BLaER1 (cell line): ENCODE results near the gene IL10RB.

ENCODE experiments used
- H3K27ac ChIP-seq: shearing (Covaris generic); formaldehyde crosslinking; 2 replicates; pipeline ENCODE4 v1.8.1; 2022
- H3K27me3 ChIP-seq: shearing (Covaris generic); formaldehyde crosslinking; 2 replicates; pipeline ENCODE4 v1.8.1; 2022
- H3K36me3 ChIP-seq: shearing (Covaris generic); formaldehyde crosslinking; 2 replicates; pipeline ENCODE4 v1.8.1; 2022
- H3K4me1 ChIP-seq: shearing (Covaris generic); formaldehyde crosslinking; 2 replicates; pipeline ENCODE4 v1.8.1; 2022
- H3K4me2 ChIP-seq: shearing (Covaris generic); formaldehyde crosslinking; 2 replicates; pipeline ENCODE4 v1.8.1; 2022
- H3K4me3 ChIP-seq: shearing (Covaris generic); formaldehyde crosslinking; 2 replicates; pipeline ENCODE4 v1.8.1; 2022
- H3K9ac ChIP-seq: shearing (Covaris generic); formaldehyde crosslinking; 2 replicates; pipeline ENCODE4 v1.8.1; 2022
- H3K9me3 ChIP-seq: shearing (Covaris generic); formaldehyde crosslinking; 2 replicates; pipeline ENCODE4 v1.8.1; 2022
- H4K20me1 ChIP-seq: shearing (Covaris generic); formaldehyde crosslinking; 2 replicates; pipeline ENCODE4 v1.8.1; 2022
- Cebpa-rat ChIP-seq: shearing (Covaris generic); IDR thresholded peaks from 2 replicates; pipeline ENCODE4 v1.8.1; 2022

The IL10RB gene

DNA sequence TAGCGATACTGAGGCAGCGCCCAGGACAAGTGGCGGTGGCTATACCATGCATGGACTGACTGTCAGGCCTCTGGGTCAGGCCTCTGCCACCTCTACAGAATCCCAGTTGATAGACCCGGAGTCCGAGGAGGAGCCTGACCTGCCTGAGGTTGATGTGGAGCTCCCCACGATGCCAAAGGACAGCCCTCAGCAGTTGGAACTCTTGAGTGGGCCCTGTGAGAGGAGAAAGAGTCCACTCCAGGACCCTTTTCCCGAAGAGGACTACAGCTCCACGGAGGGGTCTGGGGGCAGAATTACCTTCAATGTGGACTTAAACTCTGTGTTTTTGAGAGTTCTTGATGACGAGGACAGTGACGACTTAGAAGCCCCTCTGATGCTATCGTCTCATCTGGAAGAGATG, 3.2 kb upstream of the IL10RB start:
- TF ChIP-seq Cebpa-rat, result no peak
- H3K9ac ChIP-seq, result no peak overlapping the region
- peaks cover 3% of the 10 kb centered on the region; the same call in 1 of the 2 replicates for H3K9me3 ChIP-seq

DNA sequence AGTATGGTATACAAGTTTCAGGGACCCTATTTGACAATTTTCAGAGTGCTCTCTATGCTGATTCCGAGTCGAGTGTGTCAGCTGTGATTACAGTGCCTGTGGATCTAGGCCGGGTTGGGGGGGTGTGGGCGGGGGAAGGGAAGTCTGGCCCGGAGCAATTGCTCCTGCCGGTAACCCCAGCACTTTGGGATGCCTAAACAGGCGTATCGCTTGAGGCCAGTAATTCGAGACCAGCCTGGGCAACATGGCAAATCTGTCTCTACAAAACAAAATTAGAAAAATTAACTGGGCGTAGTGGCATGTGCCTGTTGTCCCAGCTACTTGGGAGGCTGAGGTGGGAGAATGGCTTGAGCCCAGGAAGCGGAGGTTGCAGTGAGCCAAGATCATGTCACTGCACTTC, 1.6 kb upstream of the IL10RB start:
- H3K36me3 ChIP-seq, result peaks cover 37% of the 10 kb centered on the region

More for the DNA sequence above, 3.2 kb upstream of the IL10RB start:
- no peak overlapping the region for H3K27ac ChIP-seq
- peaks cover 49% of the 10 kb centered on the region for H3K4me1 ChIP-seq
- H3K36me3 ChIP-seq, result peaks cover 34% of the 10 kb centered on the region
- H3K27me3 ChIP-seq, result no peaks in the 10 kb centered on the region
- H3K4me2 ChIP-seq, result no peak overlapping the region
- peaks cover 14% of the 10 kb centered on the region; the same call in 1 of the 2 replicates for H4K20me1 ChIP-seq
- no peak overlapping the region for H3K4me3 ChIP-seq

DNA sequence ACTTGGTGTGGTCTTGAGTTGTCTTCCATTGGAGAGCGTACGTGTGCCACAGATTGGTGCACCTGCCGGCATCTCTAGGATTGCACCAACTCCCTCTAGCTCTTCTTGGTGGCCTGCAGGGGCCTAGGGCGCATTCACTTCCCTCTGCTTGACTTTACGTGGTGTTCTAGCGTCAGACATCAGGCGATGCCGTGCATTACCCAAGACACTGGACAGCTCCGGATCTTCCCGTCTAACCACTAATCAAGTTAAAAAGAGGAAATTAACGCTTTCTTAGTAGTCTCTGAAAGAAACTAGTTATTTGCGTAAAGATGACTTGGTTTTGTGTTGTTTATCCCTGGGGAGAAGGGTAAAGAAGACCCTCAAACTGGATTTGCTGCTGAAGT, 510 bp upstream of the IL10RB start:
- Histone ChIP-seq H4K20me1 (0 out of 2 replicates have a peak, but pooled peaks cover 7% of the 10 kb centered on the region), H3K9me3 (no peaks in the 10 kb centered on the region), H3K4me3 (peak overlapping the region; percentile 86), H3K9ac (peak overlapping the region; percentile 87), H3K27me3 (no peaks in the 10 kb centered on the region), H3K4me2 (peak overlapping the region; percentile 99), H3K4me1 (peaks cover 50% of the 10 kb centered on the region), H3K27ac (peak overlapping the region; percentile 81), H3K36me3 (peaks cover 47% of the 10 kb centered on the region)
- TF ChIP-seq Cebpa-rat, result no peak

More for the DNA sequence above, 1.6 kb upstream of the IL10RB start:
- H3K4me3 ChIP-seq, result no peak overlapping the region
- H3K4me2 ChIP-seq, result no peak overlapping the region
- no peak overlapping the region for H3K9ac ChIP-seq
- H3K9me3 ChIP-seq, result no peaks in the 10 kb centered on the region
- H3K27me3 ChIP-seq, result no peaks in the 10 kb centered on the region
- H3K4me1 ChIP-seq, result peaks cover 57% of the 10 kb centered on the region
- peaks cover 12% of the 10 kb centered on the region; the same call in 1 of the 2 replicates for H4K20me1 ChIP-seq
- no peak overlapping the region for H3K27ac ChIP-seq
- no peak for TF ChIP-seq Cebpa-rat

DNA sequence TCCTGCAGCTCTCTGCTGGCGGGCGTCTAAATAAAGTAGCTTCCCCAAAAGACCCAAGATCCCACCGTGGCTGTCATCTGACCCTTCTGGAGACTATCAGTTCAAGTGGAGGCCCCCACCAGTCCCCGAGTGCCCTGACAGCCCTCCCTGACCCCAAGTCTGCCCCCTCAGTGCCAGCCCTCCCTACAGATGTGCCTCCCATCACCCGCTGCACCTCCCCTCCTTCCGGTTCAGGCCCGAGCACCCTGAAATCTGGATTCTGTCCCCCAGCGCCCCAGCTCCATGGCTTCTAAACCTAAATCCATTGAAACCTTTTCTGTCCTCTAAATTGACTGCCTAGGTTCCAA, 595 bp downstream of the IL10RB start:
- peak overlapping the region; percentile 87 for H3K9ac ChIP-seq

DNA sequence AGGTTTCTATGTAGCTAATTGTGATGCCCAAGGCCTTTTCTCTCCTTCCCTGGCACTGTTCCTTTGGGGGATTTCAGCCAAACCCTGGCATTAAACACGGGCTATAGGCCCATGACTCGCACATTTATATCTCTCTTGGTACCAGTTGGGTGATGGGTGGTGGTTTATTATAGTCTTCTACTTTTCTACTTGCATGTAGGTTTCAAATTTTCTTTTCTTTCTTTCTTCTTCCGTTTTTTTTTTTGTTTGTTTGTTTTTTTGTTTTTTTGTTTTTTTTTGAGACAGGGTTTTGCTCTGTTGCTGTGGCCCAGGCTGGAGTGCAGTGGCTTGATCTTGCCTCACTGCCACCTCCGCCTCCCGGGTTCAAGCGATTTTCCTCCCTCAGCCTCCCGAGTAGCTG, 1.1 kb downstream of the IL10RB start:
- H4K20me1 ChIP-seq, result 0 out of 2 replicates have a peak, but pooled peaks cover 7% of the 10 kb centered on the region
- H3K4me1 ChIP-seq, result peaks cover 36% of the 10 kb centered on the region
- peaks cover 60% of the 10 kb centered on the region for H3K36me3 ChIP-seq
- H3K9ac ChIP-seq, result peak overlapping the region; percentile 87
- H3K9me3 ChIP-seq, result 0 out of 2 replicates have a peak, but pooled peaks cover under 1% of the 10 kb centered on the region
- peak overlapping the region; percentile 81 for H3K27ac ChIP-seq
- H3K4me3 ChIP-seq, result peak overlapping the region; percentile 86
- H3K27me3 ChIP-seq, result no peaks in the 10 kb centered on the region
- TF ChIP-seq Cebpa-rat, result no peak
- peak overlapping the region; percentile 99 for H3K4me2 ChIP-seq

More for the DNA sequence above, 595 bp downstream of the IL10RB start:
- TF ChIP-seq Cebpa-rat, result no peak
- Histone ChIP-seq H3K9me3 (no peaks in the 10 kb centered on the region), H3K36me3 (peaks cover 56% of the 10 kb centered on the region), H3K27ac (peak overlapping the region; percentile 81), H3K27me3 (no peaks in the 10 kb centered on the region), H3K4me3 (peak overlapping the region; percentile 86), H4K20me1 (0 out of 2 replicates have a peak, but pooled peaks cover 7% of the 10 kb centered on the region), H3K4me2 (peak overlapping the region; percentile 99), H3K4me1 (peaks cover 41% of the 10 kb centered on the region)

DNA sequence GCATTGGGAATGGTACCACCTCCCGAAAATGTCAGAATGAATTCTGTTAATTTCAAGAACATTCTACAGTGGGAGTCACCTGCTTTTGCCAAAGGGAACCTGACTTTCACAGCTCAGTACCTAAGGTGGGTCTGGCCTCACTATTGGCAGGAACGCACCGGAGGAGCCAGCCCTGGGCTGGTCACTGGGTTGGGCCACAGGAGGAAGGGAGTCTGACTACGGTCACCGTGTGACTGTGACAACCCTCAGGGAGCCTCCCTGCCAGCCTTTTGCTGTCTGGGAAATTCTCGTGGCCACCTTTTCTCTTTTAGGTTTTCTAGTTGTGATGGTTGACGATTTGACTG, 2.2 kb downstream of the IL10RB start:
- no peak for TF ChIP-seq Cebpa-rat
- Histone ChIP-seq H3K4me3 (no peak overlapping the region), H3K27ac (no peak overlapping the region), H4K20me1 (0 out of 2 replicates have a peak, but pooled peaks cover 7% of the 10 kb centered on the region), H3K9me3 (peaks cover 9% of the 10 kb centered on the region; the same call in 1 of the 2 replicates), H3K4me2 (peak overlapping the region; percentile 99; the same call in 1 of the 2 replicates), H3K36me3 (peaks cover 60% of the 10 kb centered on the region), H3K4me1 (peaks cover 38% of the 10 kb centered on the region), H3K9ac (no peak overlapping the region), H3K27me3 (no peaks in the 10 kb centered on the region)

DNA sequence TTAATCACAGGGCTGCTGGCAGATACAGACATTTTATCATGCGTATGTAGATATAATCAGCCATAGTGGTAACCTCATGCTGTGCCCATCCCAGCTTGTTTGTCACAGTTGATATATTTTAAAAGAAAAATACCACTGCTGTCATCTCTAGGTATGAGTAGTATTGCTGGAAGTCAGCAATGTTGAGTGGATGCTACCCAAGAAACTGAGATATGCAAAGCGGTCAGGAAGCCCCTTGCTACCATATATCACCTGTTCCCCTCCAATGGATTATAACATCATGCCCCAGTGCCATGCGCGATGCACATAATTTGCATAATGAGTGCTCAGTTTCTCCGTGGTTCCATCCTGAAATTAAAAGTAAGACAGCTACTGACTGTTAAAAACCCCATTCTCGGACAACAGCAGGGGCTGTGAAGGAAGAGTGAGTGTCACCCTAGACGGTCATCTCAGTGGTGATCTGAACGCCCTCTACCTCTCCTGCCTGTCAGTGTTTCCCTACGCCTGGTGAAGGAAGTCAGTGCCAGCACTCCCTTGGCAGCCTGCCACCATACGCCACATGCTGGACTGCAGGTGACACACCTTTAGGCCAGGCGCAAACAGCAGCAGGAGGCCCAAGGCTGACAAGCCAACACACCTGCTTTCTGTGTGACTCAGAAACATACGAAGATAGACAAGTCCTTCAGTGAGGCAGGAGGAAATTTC, 2.7 kb downstream of the IL10RB start:
- no peak overlapping the region for H3K9ac ChIP-seq
- no peak overlapping the region for H3K27ac ChIP-seq
- H3K27me3 ChIP-seq, result no peaks in the 10 kb centered on the region
- H3K4me1 ChIP-seq, result peaks cover 38% of the 10 kb centered on the region
- TF ChIP-seq Cebpa-rat, result no peak
- H3K36me3 ChIP-seq, result peaks cover 60% of the 10 kb centered on the region
- peaks cover 14% of the 10 kb centered on the region for H3K9me3 ChIP-seq
- no peak overlapping the region for H3K4me2 ChIP-seq
- H3K4me3 ChIP-seq, result no peak overlapping the region
- H4K20me1 ChIP-seq, result 0 out of 2 replicates have a peak, but pooled peaks cover 7% of the 10 kb centered on the region

DNA sequence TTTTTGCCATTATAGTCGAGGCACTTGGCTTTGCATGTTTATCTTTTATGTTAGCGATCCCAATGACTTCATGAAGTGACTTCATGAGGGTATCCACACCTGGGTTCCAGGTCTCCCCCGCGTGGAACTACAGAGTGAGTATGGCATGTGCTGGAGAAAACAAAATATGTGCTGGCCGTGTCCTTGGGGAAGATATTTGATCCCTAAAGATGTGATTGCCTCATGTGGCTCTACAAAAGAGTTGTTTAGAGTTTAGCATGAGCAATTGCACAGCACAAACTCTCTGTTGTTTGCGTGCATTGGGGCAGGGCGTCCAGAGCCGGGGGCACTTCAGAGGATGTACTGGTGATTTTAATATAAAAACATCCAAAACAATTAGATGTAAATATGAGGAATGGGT, 4.8 kb downstream of the IL10RB start:
- Histone ChIP-seq H3K4me2 (no peak overlapping the region), H3K27me3 (no peaks in the 10 kb centered on the region), H3K27ac (no peak overlapping the region), H3K36me3 (peaks cover 76% of the 10 kb centered on the region), H3K9me3 (peaks cover 35% of the 10 kb centered on the region), H3K4me1 (peaks cover 27% of the 10 kb centered on the region), H3K9ac (no peak overlapping the region), H4K20me1 (0 out of 2 replicates have a peak, but pooled peaks cover 7% of the 10 kb centered on the region), H3K4me3 (no peak overlapping the region)
- TF ChIP-seq Cebpa-rat, result no peak

DNA sequence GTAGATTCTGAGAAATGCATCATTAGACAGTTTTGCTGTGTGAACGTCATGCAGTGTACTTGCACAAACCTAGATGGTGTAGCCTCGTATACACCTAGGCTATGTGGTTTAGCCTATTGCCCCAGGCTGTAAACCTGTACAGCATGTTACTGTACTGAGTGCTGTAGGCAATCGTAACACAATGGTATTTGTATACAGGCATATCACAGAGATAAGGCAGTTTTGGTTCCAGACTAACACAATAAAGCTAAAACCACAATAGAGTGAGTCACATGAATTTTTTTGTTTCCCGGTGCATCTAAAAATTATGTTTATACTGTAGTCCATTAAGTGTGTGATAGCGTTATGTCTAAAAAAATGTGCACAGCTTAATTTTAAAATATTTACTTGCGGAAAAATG, 6.9 kb downstream of the IL10RB start:
- Histone ChIP-seq H3K27me3 (no peaks in the 10 kb centered on the region), H3K36me3 (peaks cover 95% of the 10 kb centered on the region), H3K27ac (no peak overlapping the region), H3K4me2 (no peak overlapping the region), H3K9me3 (peaks cover 46% of the 10 kb centered on the region), H4K20me1 (no peaks in the 10 kb centered on the region), H3K4me3 (no peak overlapping the region), H3K9ac (no peak overlapping the region), H3K4me1 (peaks cover 12% of the 10 kb centered on the region)
- TF ChIP-seq Cebpa-rat, result no peak

DNA sequence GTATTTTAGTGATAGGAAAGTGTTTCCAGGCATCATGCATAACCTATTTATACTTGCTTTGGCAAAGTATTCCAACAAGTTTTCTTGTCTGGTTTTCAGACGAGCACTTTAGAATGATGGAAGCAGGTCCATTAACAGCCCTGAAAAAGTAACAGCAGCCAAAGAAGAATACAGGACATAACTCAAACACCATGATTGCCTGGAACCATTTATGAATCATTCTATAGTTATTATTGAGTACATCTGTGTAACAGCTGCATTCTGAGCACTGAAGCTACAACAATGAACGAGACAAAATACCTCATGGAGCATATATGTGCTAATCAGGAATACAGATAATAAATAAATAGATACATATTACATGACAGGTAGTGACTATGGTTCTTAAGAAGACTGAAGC, 12.6 kb downstream of the IL10RB start:
- H3K4me1 ChIP-seq, result no peaks in the 10 kb centered on the region
- no peak for TF ChIP-seq Cebpa-rat
- H4K20me1 ChIP-seq, result no peaks in the 10 kb centered on the region
- no peak overlapping the region for H3K9ac ChIP-seq
- no peak overlapping the region for H3K27ac ChIP-seq
- H3K36me3 ChIP-seq, result peaks cover 100% of the 10 kb centered on the region
- H3K27me3 ChIP-seq, result no peaks in the 10 kb centered on the region
- H3K9me3 ChIP-seq, result peaks cover 57% of the 10 kb centered on the region
- no peak overlapping the region for H3K4me2 ChIP-seq
- no peak overlapping the region for H3K4me3 ChIP-seq
